ENCODE measurements around the gene ADTRP. TPM values are rescaled to one million over a fixed set of nuclear protein-coding genes. Genes with fewer than 3 reads are reported as not detected.

Gene ADTRP
- total RNA-seq, 4 donors from 2014 or later: not detected

GRCh38 chr6:11679099-11679498 lies 99.5 kb downstream of the ADTRP start:
- TF ChIP-seq CTCF (IDR thresholded peaks at IDR 0.05) (no peak), POLR2A (IDR thresholded peaks at IDR 0.05) (no peak)
- no peaks in the 10 kb centered on the region for H3K27me3 ChIP-seq
- H3K36me3 ChIP-seq: no peaks in the 10 kb centered on the region
- no peak for DNase-seq
- no peak overlapping the region for H3K27ac ChIP-seq
- H3K4me1 ChIP-seq: no peaks in the 10 kb centered on the region
- H3K9me3 ChIP-seq: no peaks in the 10 kb centered on the region
- intact Hi-C loops (cut with DNase I; ENCODE audit: low total_unique reads): no loop called here
- H3K4me3 ChIP-seq: no peak overlapping the region

- TF ChIP-seq POLR2A (IDR thresholded peaks at IDR 0.05) (no peak), CTCF (IDR thresholded peaks at IDR 0.05) (no peak)
- H3K9me3 ChIP-seq: no peaks in the 10 kb centered on the region
- H3K4me3 ChIP-seq: no peak overlapping the region
- H3K4me1 ChIP-seq: no peaks in the 10 kb centered on the region
- intact Hi-C loops (cut with DNase I; ENCODE audit: low total_unique reads): no loop called here
- no peak for DNase-seq
- no peaks in the 10 kb centered on the region for H3K36me3 ChIP-seq
- H3K27me3 ChIP-seq: no peaks in the 10 kb centered on the region
- H3K27ac ChIP-seq: no peak overlapping the region
These were observed 103.0 kb downstream of the ADTRP start for GRCh38 chr6:11675601-11676000.

GRCh38 chr6:11672669-11673068 lies 105.9 kb downstream of the ADTRP start:
- TF ChIP-seq CTCF (IDR thresholded peaks at IDR 0.05): no peak
- no peak for TF ChIP-seq POLR2A (IDR thresholded peaks at IDR 0.05)
- Histone ChIP-seq H3K36me3 (no peaks in the 10 kb centered on the region), H3K27me3 (no peaks in the 10 kb centered on the region), H3K27ac (no peak overlapping the region), H3K9me3 (no peaks in the 10 kb centered on the region), H3K4me3 (no peak overlapping the region), H3K4me1 (no peaks in the 10 kb centered on the region)
- no peak for DNase-seq
- intact Hi-C loops (cut with DNase I; ENCODE audit: low total_unique reads): no loop called here

GRCh38 chr6:11672256-11672655 lies 106.3 kb downstream of the ADTRP start:
- no peak for TF ChIP-seq POLR2A (IDR thresholded peaks at IDR 0.05)
- TF ChIP-seq CTCF (IDR thresholded peaks at IDR 0.05): no peak
- intact Hi-C loops (cut with DNase I; ENCODE audit: low total_unique reads): no loop called here
- no peaks in the 10 kb centered on the region for H3K27me3 ChIP-seq

GRCh38 chr6:11669696-11670095 lies 108.9 kb downstream of the ADTRP start:
- intact Hi-C loops (cut with DNase I; ENCODE audit: low total_unique reads): no loop called here
- TF ChIP-seq POLR2A (IDR thresholded peaks at IDR 0.05): no peak
- no peak for TF ChIP-seq CTCF (IDR thresholded peaks at IDR 0.05)
- Histone ChIP-seq H3K4me3 (no peak overlapping the region), H3K27ac (no peak overlapping the region), H3K36me3 (no peaks in the 10 kb centered on the region), H3K4me1 (no peaks in the 10 kb centered on the region), H3K9me3 (no peaks in the 10 kb centered on the region), H3K27me3 (no peaks in the 10 kb centered on the region)
- DNase-seq: no peak

More at GRCh38 chr6:11672256-11672655, 106.3 kb downstream of the ADTRP start:
- no peak overlapping the region for H3K4me3 ChIP-seq
- H3K4me1 ChIP-seq: no peaks in the 10 kb centered on the region
- no peak overlapping the region for H3K27ac ChIP-seq
- no peak for DNase-seq
- H3K9me3 ChIP-seq: no peaks in the 10 kb centered on the region
- no peaks in the 10 kb centered on the region for H3K36me3 ChIP-seq

Measured in uterus (tissue), 4 donors.